Colonic mucosa (tissue), 4 donors: ENCODE measurements around the gene TMC7. TPM values are rescaled to one million over a fixed set of nuclear protein-coding genes. Genes with fewer than 3 reads are reported as not detected.
"Not testable (repeated sequence)": the region's sequence is repeated elsewhere in the genome, so short reads cannot be mapped to it uniquely, and the experiment has no call there.

Experiments
- DNase-seq: peaks from one replicate; pipeline ENCODE4 v3.0.0-alpha.2; 2020
- H3K27ac ChIP-seq: fragments of 200-600 bp; one replicate; pipeline ENCODE4 v1.8.0; 2021
- H3K27me3 ChIP-seq: fragments of 200-600 bp; one replicate; pipeline ENCODE4 v1.8.0; 2021
- H3K36me3 ChIP-seq: fragments of 200-600 bp; one replicate; pipeline ENCODE4 v1.8.0; 2021
- H3K4me1 ChIP-seq: fragments of 200-600 bp; one replicate; pipeline ENCODE4 v1.8.0; 2021; ENCODE audit warnings: mild to moderate bottlenecking
- H3K4me3 ChIP-seq: fragments of 200-600 bp; one replicate; pipeline ENCODE4 v1.8.0; 2021
- H3K9ac ChIP-seq, 2 donors: one replicate each; pipeline ENCODE4 v1.7.0; 2013; ENCODE audit warnings: control low read depth in 2 of 2, low read depth in 2 of 2, low read length in 2 of 2
- H3K9me3 ChIP-seq: fragments of 200-600 bp; one replicate; pipeline ENCODE4 v1.8.0; 2021
- intact Hi-C: fragments of 100-400 bp; cut with DNase I; formaldehyde crosslinking; loops from one replicate; pipeline ENCODE4 v1.14.1; 2022
- total RNA-seq, 2 donors: library from RNA; stranded (reverse); fragmentation: NEBNext Ultra II Directional in 1 of 2; extraction: Animal tissue kit (Norgen Biotek cat#: 25700) in 1 of 2; gene quantifications; one replicate each; pipeline ENCODE4 v1.2.1, GENCODE V29; 2021
- TF ChIP-seq, protein P1 (sequence below): fragments of 200-600 bp; IDR thresholded peaks from one replicate; pipeline ENCODE4 v1.8.0; 2022; ENCODE audit warnings: antibody characterized with exemption, mild to moderate bottlenecking
- donor health status: healthy.
- donor health status: DM: no; HTN: no; CAD: no.
- donor health status: DM: no; HTN: no; CAD: no.

The TMC7 gene
- total RNA-seq, 2 donors from 2014 or later: 10.0 to 10.6 TPM

DNA sequence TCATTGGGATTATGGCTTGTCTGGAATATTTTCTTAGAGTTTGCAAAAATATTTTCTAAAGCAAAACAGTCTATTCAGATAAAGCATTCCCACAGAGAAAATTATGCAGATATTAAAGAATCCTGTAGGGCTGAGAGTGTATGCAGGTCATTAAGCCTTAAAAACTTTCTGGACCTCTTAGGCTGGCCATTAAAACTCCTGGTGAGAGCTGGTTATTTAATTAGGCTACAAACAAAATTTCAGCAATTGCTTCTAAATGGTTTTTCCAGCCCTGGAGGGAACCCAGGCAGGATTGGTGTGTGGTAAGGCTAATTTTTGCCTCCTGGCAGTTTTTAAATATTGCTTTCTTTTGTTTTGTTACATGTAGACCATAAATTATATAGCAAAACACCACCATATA lies 30.2 kb upstream of the TMC7 start:
- no peak overlapping the region for H3K9ac ChIP-seq

DNA sequence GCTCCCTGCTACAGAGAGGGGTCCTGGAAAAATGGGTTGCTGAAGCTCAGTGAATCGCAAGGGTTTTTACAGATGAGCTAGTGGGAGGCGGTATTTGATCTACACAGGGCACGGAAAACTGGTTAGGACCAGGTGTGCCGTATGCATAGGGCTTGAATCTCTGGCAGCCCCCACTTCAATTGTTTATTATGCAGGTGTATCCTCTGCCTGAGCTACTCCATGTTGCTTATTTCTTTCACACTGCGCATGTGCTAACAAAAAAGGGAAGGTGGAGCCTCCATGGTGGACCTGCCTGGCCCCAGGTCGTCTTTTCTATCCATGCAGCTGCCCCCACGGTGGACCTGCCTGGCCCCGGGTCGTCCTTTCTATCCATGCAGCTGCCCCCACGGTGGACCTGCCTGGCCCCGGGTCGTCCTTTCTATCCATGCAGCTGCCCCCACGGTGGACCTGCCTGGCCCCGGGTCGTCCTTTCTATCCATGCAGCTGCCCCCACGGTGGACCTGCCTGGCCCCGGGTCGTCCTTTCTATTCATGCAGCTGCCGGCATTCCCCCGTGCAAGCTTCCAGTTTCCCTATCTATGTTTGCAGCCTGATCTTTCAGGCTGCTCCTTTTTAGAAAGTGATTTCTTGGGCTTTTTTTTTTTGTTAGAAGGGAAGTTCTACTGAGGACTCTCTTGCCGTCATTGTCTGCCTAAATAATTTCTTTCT lies 27.7 kb upstream of the TMC7 start:
- not testable (repeated sequence) for H3K4me3 ChIP-seq, DNase-seq, H3K9ac ChIP-seq

More for the DNA sequence above, 30.2 kb upstream of the TMC7 start:
- TF ChIP-seq, protein P1, sequence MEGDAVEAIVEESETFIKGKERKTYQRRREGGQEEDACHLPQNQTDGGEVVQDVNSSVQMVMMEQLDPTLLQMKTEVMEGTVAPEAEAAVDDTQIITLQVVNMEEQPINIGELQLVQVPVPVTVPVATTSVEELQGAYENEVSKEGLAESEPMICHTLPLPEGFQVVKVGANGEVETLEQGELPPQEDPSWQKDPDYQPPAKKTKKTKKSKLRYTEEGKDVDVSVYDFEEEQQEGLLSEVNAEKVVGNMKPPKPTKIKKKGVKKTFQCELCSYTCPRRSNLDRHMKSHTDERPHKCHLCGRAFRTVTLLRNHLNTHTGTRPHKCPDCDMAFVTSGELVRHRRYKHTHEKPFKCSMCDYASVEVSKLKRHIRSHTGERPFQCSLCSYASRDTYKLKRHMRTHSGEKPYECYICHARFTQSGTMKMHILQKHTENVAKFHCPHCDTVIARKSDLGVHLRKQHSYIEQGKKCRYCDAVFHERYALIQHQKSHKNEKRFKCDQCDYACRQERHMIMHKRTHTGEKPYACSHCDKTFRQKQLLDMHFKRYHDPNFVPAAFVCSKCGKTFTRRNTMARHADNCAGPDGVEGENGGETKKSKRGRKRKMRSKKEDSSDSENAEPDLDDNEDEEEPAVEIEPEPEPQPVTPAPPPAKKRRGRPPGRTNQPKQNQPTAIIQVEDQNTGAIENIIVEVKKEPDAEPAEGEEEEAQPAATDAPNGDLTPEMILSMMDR: no peak
- no peak overlapping the region for H3K4me3 ChIP-seq
- H3K36me3 ChIP-seq: no peaks in the 10 kb centered on the region
- no peaks in the 10 kb centered on the region for H3K27me3 ChIP-seq
- no peak for DNase-seq
- no peaks in the 10 kb centered on the region for H3K9me3 ChIP-seq
- no peaks in the 10 kb centered on the region for H3K4me1 ChIP-seq
- H3K27ac ChIP-seq: no peak overlapping the region
- intact Hi-C loops: no loop called here

DNA sequence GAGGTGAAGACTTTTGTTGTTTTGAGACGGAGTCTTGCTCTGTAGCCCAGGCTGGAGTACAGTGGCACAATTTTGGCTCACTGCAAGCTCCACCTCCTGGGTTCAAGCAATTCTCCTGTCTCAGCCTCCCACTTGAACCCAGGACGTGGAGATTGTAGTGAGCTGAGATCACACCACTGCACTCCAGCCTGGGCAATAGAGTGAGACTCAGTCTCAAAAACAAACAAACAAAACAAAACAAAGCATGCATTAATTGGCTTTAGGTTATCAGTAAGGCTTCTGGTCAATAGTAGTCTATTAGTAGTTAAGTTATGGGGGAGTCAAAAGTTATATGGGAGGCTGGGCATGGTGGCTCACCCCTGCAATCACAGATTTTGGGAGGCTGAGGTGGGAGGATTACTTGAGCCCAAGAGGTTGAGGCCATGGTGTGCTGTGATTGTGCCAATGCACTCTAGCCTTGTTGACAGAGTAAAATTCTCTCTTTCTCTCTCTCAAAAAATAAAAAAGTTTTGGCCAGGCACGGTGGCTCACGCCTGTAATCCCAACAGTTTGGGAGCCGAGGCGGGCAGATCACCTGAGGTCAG lies 27.0 kb upstream of the TMC7 start:
- H3K9ac ChIP-seq, H3K4me3 ChIP-seq, intact Hi-C loops, H3K36me3 ChIP-seq, H3K4me1 ChIP-seq, H3K9me3 ChIP-seq, H3K27ac ChIP-seq, DNase-seq, H3K27me3 ChIP-seq: not testable (repeated sequence)

More for the DNA sequence above, 27.7 kb upstream of the TMC7 start:
- H3K4me1 ChIP-seq, H3K36me3 ChIP-seq, intact Hi-C loops, H3K9me3 ChIP-seq, H3K27me3 ChIP-seq, H3K27ac ChIP-seq: not testable (repeated sequence)

DNA sequence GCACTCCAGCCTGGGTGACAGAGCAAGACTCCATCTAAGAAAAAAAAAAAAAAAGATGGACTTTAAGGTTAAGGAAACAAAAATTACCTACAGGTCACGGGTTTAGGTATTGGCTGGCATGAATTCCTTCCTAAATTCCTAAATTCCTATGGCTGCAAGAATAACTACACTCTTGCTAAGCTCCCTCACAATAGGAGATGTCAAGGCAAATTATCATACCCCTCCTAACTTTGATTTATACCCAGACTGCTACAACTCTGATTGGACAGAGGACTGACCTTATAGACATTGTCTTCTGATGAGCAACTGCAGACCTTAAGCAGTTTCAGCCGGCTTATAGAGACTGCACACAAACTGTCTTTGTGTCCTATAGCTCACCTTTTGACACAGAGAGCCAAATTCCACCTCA lies 25.1 kb upstream of the TMC7 start:
- Histone ChIP-seq H3K9me3 (no peaks in the 10 kb centered on the region), H3K4me3 (no peak overlapping the region), H3K4me1 (no peaks in the 10 kb centered on the region), H3K27ac (no peak overlapping the region), H3K36me3 (no peaks in the 10 kb centered on the region), H3K9ac (no peak overlapping the region), H3K27me3 (no peaks in the 10 kb centered on the region)
- TF ChIP-seq, protein P1: no peak
- DNase-seq: no peak
- intact Hi-C loops: no loop called here

DNA sequence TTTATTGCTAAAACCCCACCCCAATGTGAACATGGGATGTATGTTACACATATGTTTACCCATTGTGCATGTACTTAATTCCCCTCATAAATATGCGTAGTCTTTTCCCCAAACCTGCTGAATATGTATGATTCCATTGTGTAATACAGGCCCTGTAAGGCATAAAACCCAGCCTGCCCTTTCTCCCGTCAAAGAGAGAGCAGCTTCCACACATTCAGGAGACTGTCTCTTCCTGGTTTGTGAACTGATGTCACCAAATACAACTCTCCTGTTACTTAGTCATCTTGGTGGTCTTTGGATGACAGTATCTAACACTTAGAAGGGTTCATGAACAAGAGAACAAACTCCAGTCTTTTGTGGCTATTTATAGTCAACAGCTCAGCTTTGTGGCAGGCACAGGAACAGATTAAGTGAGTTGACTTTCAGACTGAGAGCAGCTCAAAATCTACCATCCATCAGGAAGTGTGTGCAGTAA lies 24.7 kb upstream of the TMC7 start:
- Histone ChIP-seq H3K9ac (no peak overlapping the region), H3K9me3 (no peaks in the 10 kb centered on the region), H3K27me3 (no peaks in the 10 kb centered on the region), H3K27ac (no peak overlapping the region), H3K4me3 (no peak overlapping the region), H3K4me1 (no peaks in the 10 kb centered on the region), H3K36me3 (no peaks in the 10 kb centered on the region)
- intact Hi-C loops: no loop called here
- no peak for DNase-seq
- TF ChIP-seq, protein P1: no peak

DNA sequence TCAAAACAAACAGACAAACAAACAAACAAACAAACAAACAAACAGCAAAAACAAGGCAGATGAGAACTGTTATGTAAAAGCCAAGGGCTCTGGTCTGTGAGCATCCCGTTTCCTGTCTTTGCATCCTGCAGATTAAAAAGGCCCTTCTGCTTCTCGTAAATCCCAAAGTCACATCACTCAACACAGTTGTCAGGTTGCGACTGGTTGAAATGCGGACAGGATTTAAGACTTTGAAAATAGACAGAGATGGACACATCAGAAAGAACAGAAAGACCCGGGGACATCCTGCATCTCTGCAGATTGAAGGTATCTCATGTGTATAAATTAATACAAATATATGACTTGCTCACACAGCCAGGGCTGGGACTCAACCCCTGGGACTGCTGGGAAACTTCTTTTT lies 18.2 kb upstream of the TMC7 start:
- no peak overlapping the region for H3K9ac ChIP-seq
- no peak overlapping the region for H3K27ac ChIP-seq
- intact Hi-C loops: no loop called here

More for the DNA sequence above, 18.2 kb upstream of the TMC7 start:
- Histone ChIP-seq H3K27me3 (no peaks in the 10 kb centered on the region), H3K4me3 (no peak overlapping the region), H3K4me1 (no peaks in the 10 kb centered on the region), H3K9me3 (no peaks in the 10 kb centered on the region), H3K36me3 (no peaks in the 10 kb centered on the region)
- TF ChIP-seq, protein P1: no peak
- DNase-seq: no peak
